ENCODE data around the gene IGIP.

GRCh38 chr5:140141241-140141640 lies 15.5 kb downstream of the IGIP start:
- TF ChIP-seq CTCF (IDR thresholded peaks at IDR 0.05) (no peak), EZH2 (IDR thresholded peaks at IDR 0.05; ENCODE audit: borderline replicate concordance, insufficient read depth, low read depth, low read length, poor library complexity, severe bottlenecking) (no peak)
